Activated B cell treated with CpG ODN at 0.5 μM for 24 hours (primary cell): ENCODE data around the gene DKC1. TPM values are rescaled to one million over a fixed set of nuclear protein-coding genes. Genes with fewer than 3 reads are reported as not detected.

Source experiments
- ATAC-seq: fragments of 200-7000 bp; cut with Tn5 transposase; one replicate; pipeline ENCODE4 v1.10.0; 2021; ENCODE audit warnings: low read depth, mild to moderate bottlenecking, moderate library complexity
- CTCF ChIA-PET: fragments of 350-600 bp; sonication (Branson Sonifier 250); formaldehyde crosslinking; loops from one replicate; lab custom pipeline; 2021; ENCODE audit warnings: antibody characterized with exemption; lab: Charles Lee
- POLR2A ChIA-PET: fragments of 350-600 bp; sonication (Branson Sonifier 250); formaldehyde crosslinking; loops from one replicate; lab custom pipeline; 2021; ENCODE audit warnings: antibody characterized with exemption; lab: Charles Lee
- DNase-seq: peaks from one replicate; pipeline ENCODE4 v3.0.0; 2022
- H3K27ac Mint-ChIP-seq: one replicate; pipeline ENCODE4 v1.8.0; 2020; ENCODE audit warnings: mixed read lengths
- H3K27me3 Mint-ChIP-seq: one replicate; pipeline ENCODE4 v1.8.0; 2021; ENCODE audit warnings: mixed read lengths
- H3K36me3 Mint-ChIP-seq: one replicate; pipeline ENCODE4 v1.8.0; 2021; ENCODE audit warnings: low read depth, mixed read lengths
- H3K4me1 Mint-ChIP-seq: one replicate; pipeline ENCODE4 v1.8.0; 2021; ENCODE audit warnings: mixed read lengths
- H3K4me3 Mint-ChIP-seq: one replicate; pipeline ENCODE4 v1.8.0; 2020; ENCODE audit warnings: mild to moderate bottlenecking, mixed read lengths
- H3K9me3 Mint-ChIP-seq: one replicate; pipeline ENCODE4 v1.8.0; 2020; ENCODE audit warnings: mixed read lengths
- CTCF ChIP-seq: fragments of 200-600 bp; IDR thresholded peaks from one replicate; pipeline ENCODE4 v1.8.0; 2022; ENCODE audit warnings: antibody characterized with exemption, mild to moderate bottlenecking
- intact Hi-C: fragments of 100-400 bp; cut with micrococcal nuclease; formaldehyde crosslinking; loops from one replicate; pipeline ENCODE4 v1.15.1; 2024
- total RNA-seq: library from RNA; stranded (reverse); gene quantifications from 2 replicates; pipeline ENCODE4 v1.2.3, GENCODE V29; 2022

The DKC1 gene
- total RNA-seq, 1 donor from 2014 or later: 105 TPM

DNA sequence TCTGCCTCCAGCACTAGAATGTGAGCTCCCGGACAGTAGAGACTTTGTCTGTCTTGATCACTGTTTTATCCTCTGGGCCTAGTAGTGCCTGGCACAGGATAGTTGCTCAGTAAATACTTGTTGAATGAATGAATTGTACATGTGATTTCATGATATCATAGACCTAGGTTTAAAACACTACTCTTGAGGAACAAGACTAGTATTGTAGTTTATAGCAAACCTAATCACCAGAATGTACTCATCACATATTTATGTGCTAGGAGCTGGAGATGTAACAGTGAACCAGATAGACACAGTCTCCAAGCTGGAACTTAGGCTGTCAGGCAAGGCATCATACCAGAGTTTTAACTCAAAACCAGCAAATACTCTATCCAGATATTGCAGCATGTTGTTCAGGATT lies 35.2 kb upstream of the DKC1 start:
- Mint-ChIP-seq H3K27ac (no peak overlapping the region), H3K36me3 (no peaks in the 10 kb centered on the region), H3K9me3 (no peaks in the 10 kb centered on the region), H3K4me3 (no peak overlapping the region), H3K27me3 (no peaks in the 10 kb centered on the region), H3K4me1 (peaks cover 50% of the 10 kb centered on the region)
- no peak for TF ChIP-seq CTCF
- POLR2A ChIA-PET: no interaction called here
- CTCF ChIA-PET: no interaction called here
- no peak for DNase-seq
- ATAC-seq: no peak
- intact Hi-C loops: no loop called here

GRCh38 chrX:154727871-154728270 lies 34.8 kb upstream of the DKC1 start:
- DNase-seq: no peak
- intact Hi-C loops: no loop called here
- Mint-ChIP-seq H3K9me3 (no peaks in the 10 kb centered on the region), H3K27me3 (no peaks in the 10 kb centered on the region), H3K36me3 (no peaks in the 10 kb centered on the region), H3K27ac (no peak overlapping the region), H3K4me1 (peaks cover 54% of the 10 kb centered on the region), H3K4me3 (no peak overlapping the region)
- ChIA-PET CTCF (no interaction called here), POLR2A (no interaction called here)
- no peak for TF ChIP-seq CTCF
- no peak for ATAC-seq

GRCh38 chrX:154728431-154729190 lies 34.1 kb upstream of the DKC1 start:
- no peak for TF ChIP-seq CTCF
- H3K9me3 Mint-ChIP-seq: no peaks in the 10 kb centered on the region
- POLR2A ChIA-PET: no interaction called here
- peaks cover 60% of the 10 kb centered on the region for H3K4me1 Mint-ChIP-seq
- no peaks in the 10 kb centered on the region for H3K36me3 Mint-ChIP-seq
- H3K27ac Mint-ChIP-seq: no peak overlapping the region
- no peaks in the 10 kb centered on the region for H3K27me3 Mint-ChIP-seq
- DNase-seq (no peak), ATAC-seq (no peak)
- CTCF ChIA-PET: interaction anchor here (2.1 kb wide), 1 partner anchor 19 kb away, joined by 6 read pairs; no protein-coding TSS in a partner anchor
- intact Hi-C loops: no loop called here
- no peak overlapping the region for H3K4me3 Mint-ChIP-seq

DNA sequence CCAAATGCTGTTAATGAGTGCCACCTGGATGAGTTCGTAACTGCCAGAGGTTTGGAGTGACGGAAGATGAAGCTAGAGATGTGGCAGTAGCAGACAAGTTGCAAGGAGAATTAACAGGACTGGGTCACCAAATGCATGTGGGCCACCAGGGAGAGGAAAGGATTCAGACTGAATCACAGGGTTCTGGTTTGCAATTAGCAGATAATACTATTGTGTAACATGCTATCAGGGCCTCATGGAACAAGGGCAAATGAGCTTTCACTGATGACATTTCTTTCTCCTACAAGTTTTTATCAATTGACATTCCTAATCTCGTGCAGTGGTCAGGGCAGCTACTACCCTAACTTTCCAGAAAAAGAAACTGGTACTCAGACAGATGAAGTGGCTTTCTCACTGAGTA lies 33.2 kb upstream of the DKC1 start:
- no peaks in the 10 kb centered on the region for H3K27me3 Mint-ChIP-seq
- ChIA-PET POLR2A (no interaction called here), CTCF (interaction anchor here (2.1 kb wide), 1 partner anchor 19 kb away, joined by 6 read pairs; no protein-coding TSS in a partner anchor)
- H3K4me3 Mint-ChIP-seq: no peak overlapping the region
- no peaks in the 10 kb centered on the region for H3K9me3 Mint-ChIP-seq
- no peak for TF ChIP-seq CTCF
- peaks cover 65% of the 10 kb centered on the region for H3K4me1 Mint-ChIP-seq
- ATAC-seq (no peak), DNase-seq (no peak)
- no peak overlapping the region for H3K27ac Mint-ChIP-seq
- intact Hi-C loops: no loop called here
- H3K36me3 Mint-ChIP-seq: no peaks in the 10 kb centered on the region

DNA sequence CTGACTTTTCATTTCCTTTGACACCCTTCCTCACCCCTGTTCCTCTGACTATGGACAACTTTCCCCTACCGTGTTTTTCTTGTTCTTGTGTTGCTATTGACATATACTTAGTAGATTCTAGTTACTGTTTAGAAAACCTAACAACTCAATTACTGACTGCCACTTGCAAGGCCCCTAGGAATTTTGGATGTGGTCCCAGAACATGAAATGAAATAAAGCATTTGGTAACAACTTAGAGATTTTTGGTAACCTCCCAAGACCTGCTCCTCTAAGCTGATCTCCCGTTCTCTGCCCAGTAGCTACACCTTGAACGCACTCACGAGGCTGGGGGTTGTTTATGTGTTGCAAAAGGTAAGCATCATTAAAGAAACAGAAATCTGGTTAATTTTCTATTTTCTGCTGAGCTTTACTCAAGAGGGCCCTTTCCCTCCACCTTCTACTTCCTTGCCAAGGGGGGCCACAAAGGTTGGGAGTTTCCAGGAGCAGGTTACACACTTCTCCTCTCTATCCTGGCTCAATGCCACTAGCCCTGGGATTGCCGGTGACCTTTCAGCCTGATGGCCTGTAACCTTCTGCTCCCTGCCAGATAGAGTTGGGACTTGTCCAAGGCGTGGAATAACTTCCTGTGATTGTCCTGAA lies 32.3 kb upstream of the DKC1 start:
- Mint-ChIP-seq H3K4me3 (no peak overlapping the region), H3K27me3 (no peaks in the 10 kb centered on the region), H3K4me1 (peaks cover 66% of the 10 kb centered on the region), H3K9me3 (no peaks in the 10 kb centered on the region), H3K27ac (no peak overlapping the region), H3K36me3 (no peaks in the 10 kb centered on the region)
- TF ChIP-seq CTCF: no peak
- POLR2A ChIA-PET: interaction anchor here (0.9 kb wide), 1 partner anchor 19 kb away, joined by 3 read pairs; no protein-coding TSS in a partner anchor
- ATAC-seq (no peak), DNase-seq (no peak)
- CTCF ChIA-PET: interaction anchor here (2.1 kb wide), 1 partner anchor 18 kb away, joined by 6 read pairs; no protein-coding TSS in a partner anchor
- intact Hi-C loops: no loop called here
